HepG2 (cell line): Measurements from ENCODE around the gene MARK2. TPM values are rescaled to one million over a fixed set of nuclear protein-coding genes. Genes with fewer than 3 reads are reported as not detected.
A peak's percentile ranks its signal among the peaks of the same experiment; 100 is the strongest.

ENCODE experiments used
- ATAC-seq: fragments of 200-7000 bp; cut with Tn5 transposase; 3 replicates; pipeline ENCODE4 v1.9.1; 2020; ENCODE audit warnings: mild to moderate bottlenecking, moderate library complexity
- Bru-seq: library from RNA; stranded (reverse); fragments of 400-500 nt; gene quantifications from one replicate; lab custom pipeline; 2021; lab: Mats Ljungman, UMichigan
- BruChase-seq, 2 experiments: library from RNA; stranded (reverse); fragments of 400-500 nt; gene quantifications; one replicate each; lab custom pipeline; 2021; lab: Mats Ljungman, UMichigan
- BruUV-seq: library from RNA; stranded (reverse); fragments of 400-500 nt; replicated peaks from 2 replicates; lab custom pipeline; 2021; lab: Mats Ljungman, UMichigan
- CTCF ChIA-PET: fragments of 300-600 bp; formaldehyde crosslinking; extraction: SDS; loops from one replicate; lab custom pipeline; 2021; ENCODE audit warnings: low total read pairs, inconsistent platforms, low intra/inter-chr PET ratio; lab: Yijun Ruan, JAX
- POLR2A ChIA-PET: fragments of 350-600 bp; sonication (Branson Sonifier 250); formaldehyde crosslinking; loops from one replicate; lab custom pipeline; 2020; ENCODE audit warnings: antibody characterized with exemption, inconsistent platforms; lab: Yijun Ruan, JAX
- DNase-seq: peaks from one replicate; pipeline ENCODE4 v3.0.0-alpha.2; 2015; ENCODE audit warnings: low spot score
- FAIRE-seq: peaks from 3 replicates; lab custom pipeline; 2011; peaks lifted over from hg19 to GRCh38; lab: Jason Lieb, UNC
- H2AFZ ChIP-seq: one replicate; pipeline ENCODE4 v1.6.1; 2011; ENCODE audit warnings: low read length, inconsistent platforms
- H3K27ac ChIP-seq: fragments of 300-600 bp; 3 replicates; pipeline ENCODE4 v1.8.0; 2011; ENCODE audit warnings: mixed run types, mild to moderate bottlenecking, mixed read lengths, low read length, inconsistent platforms; ENCODE audit not compliant: insufficient read depth; ENCODE audit errors: extremely low read length
- H3K27me3 ChIP-seq, 2 experiments: fragments of 200-600 bp in 1 of 2; 2 replicates in 1 of 2; 3 replicates in 1 of 2; pipeline versions ENCODE4 v1.6.0 to v1.8.0; 2011; ENCODE audit warnings: low read length in 2 of 2, mild to moderate bottlenecking in 2 of 2, moderate library complexity in 2 of 2, inconsistent platforms in 1 of 2; ENCODE audit not compliant: insufficient read depth in 2 of 2, control insufficient read depth in 1 of 2
- H3K36me3 ChIP-seq, 2 experiments: fragments of 200-600 bp in 1 of 2; replicated peaks in 1 of 2; 2 replicates in 1 of 2; 3 replicates in 1 of 2; pipeline versions ENCODE4 v1.5.1 to v1.8.0; 2011; ENCODE audit warnings: low read length in 2 of 2, inconsistent platforms in 1 of 2; ENCODE audit not compliant: insufficient read depth in 2 of 2, control insufficient read depth in 1 of 2
- H3K4me1 ChIP-seq: 2 replicates; pipeline ENCODE4 v1.5.1; 2012; ENCODE audit warnings: low read length, inconsistent platforms; ENCODE audit not compliant: insufficient read depth
- H3K4me2 ChIP-seq: 2 replicates; pipeline ENCODE4 v1.6.0; 2011; ENCODE audit warnings: low read depth, low read length, inconsistent platforms
- H3K4me3 ChIP-seq, 3 experiments: fragments of 200-600 bp in 1 of 3; sonication (generic), shearing (Covaris generic) in 1 of 3; replicated peaks in 1 of 3; 2 replicates each; pipeline ENCODE4 v1.5.1; 2011 to 2016; ENCODE audit warnings: low read length in 3 of 3, inconsistent platforms in 2 of 3, low read depth in 2 of 3, mild to moderate bottlenecking in 2 of 3, control low read depth in 1 of 3, mixed read lengths in 1 of 3; ENCODE audit not compliant: insufficient read depth in 1 of 3
- H3K79me2 ChIP-seq: one replicate; pipeline ENCODE4 v1.6.1; 2011; ENCODE audit warnings: low read length, inconsistent platforms; ENCODE audit not compliant: insufficient read depth
- H3K9ac ChIP-seq: 2 replicates; pipeline ENCODE4 v1.6.0; 2011; ENCODE audit warnings: mild to moderate bottlenecking, low read depth, low read length, inconsistent platforms; ENCODE audit not compliant: insufficient read depth
- H3K9me3 ChIP-seq: 2 replicates; pipeline ENCODE4 v1.5.1; 2012; ENCODE audit warnings: mild to moderate bottlenecking, low read length
- H4K20me1 ChIP-seq: 2 replicates; pipeline ENCODE4 v1.6.0; 2011; ENCODE audit warnings: inconsistent platforms, mild to moderate bottlenecking, low read length, moderate library complexity; ENCODE audit not compliant: insufficient read depth
- ASH2L ChIP-seq: fragments of 300-600, 200-600 bp; sonication (generic); IDR thresholded peaks from 2 replicates; pipeline ENCODE4 v1.7.0; 2017; ENCODE audit warnings: low read depth, mild to moderate bottlenecking, moderate library complexity, mixed read lengths, low read length; ENCODE audit not compliant: insufficient read length
- ELF4 ChIP-seq: sonication (generic); formaldehyde crosslinking; IDR thresholded peaks from 2 replicates; pipeline ENCODE4 v1.5.0; 2020; ENCODE audit warnings: missing genetic modification reagents, mild to moderate bottlenecking, moderate library complexity, borderline replicate concordance
- FOXK1 ChIP-seq: sonication (generic); formaldehyde crosslinking; IDR thresholded peaks from 2 replicates; pipeline ENCODE4 v1.4.0; 2020; ENCODE audit warnings: low read depth, missing genetic modification reagents, borderline replicate concordance
- HOXA3 ChIP-seq: sonication (generic); formaldehyde crosslinking; IDR thresholded peaks from 2 replicates; pipeline ENCODE4 v1.5.0; 2020; ENCODE audit warnings: missing genetic modification reagents
- HOXA5 ChIP-seq: sonication (generic); formaldehyde crosslinking; IDR thresholded peaks from 2 replicates; pipeline ENCODE4 v1.4.0; 2020; ENCODE audit warnings: missing genetic modification reagents
- ISL2 ChIP-seq: sonication (generic); formaldehyde crosslinking; IDR thresholded peaks from 2 replicates; pipeline ENCODE4 v1.5.0; 2020; ENCODE audit warnings: missing genetic modification reagents
- KLF12 ChIP-seq: sonication (generic); formaldehyde crosslinking; IDR thresholded peaks from 2 replicates; pipeline ENCODE4 v1.4.0; 2020; ENCODE audit warnings: missing genetic modification reagents, borderline replicate concordance
- KLF9 ChIP-seq: IDR thresholded peaks from 2 replicates; pipeline ENCODE4 v1.6.1; 2016; ENCODE audit warnings: low read depth
- NFYB ChIP-seq: sonication (generic); formaldehyde crosslinking; IDR thresholded peaks from 2 replicates; pipeline ENCODE4 v1.4.0; 2020; ENCODE audit warnings: missing genetic modification reagents
- YEATS2 ChIP-seq: sonication (generic); formaldehyde crosslinking; IDR thresholded peaks from 2 replicates; pipeline ENCODE4 v1.4.0; 2020; ENCODE audit warnings: missing genetic modification reagents, borderline replicate concordance
- ZFX ChIP-seq: sonication (generic); formaldehyde crosslinking; IDR thresholded peaks from 2 replicates; pipeline ENCODE4 v1.4.0; 2020; ENCODE audit warnings: mild to moderate bottlenecking, low read depth, missing genetic modification reagents, moderate library complexity
- ZNF574 ChIP-seq: sonication (generic); formaldehyde crosslinking; IDR thresholded peaks from 2 replicates; pipeline ENCODE4 v1.4.0; 2020; ENCODE audit warnings: missing genetic modification reagents
- WGBS: methylation state at CpG from one replicate; pipeline ENCODE4 v1.1.6; 2017; ENCODE audit warnings: low lambda C conversion rate; 5-methylcytosine and 5-hydroxymethylcytosine counted together
- in situ Hi-C: cut with HindIII; loops from 2 replicates; pipeline ENCODE4 v1.10.0; 2017; ENCODE audit warnings: low pct_unique_long_range_greater_than_20kb; ENCODE audit not compliant: extremely low pct_ligation_motif_present
- intact Hi-C: fragments of 100-400 bp; cut with micrococcal nuclease; formaldehyde crosslinking; loops from one replicate; pipeline ENCODE4 v1.10.0; 2022; ENCODE audit not compliant: unreplicated experiment
- long read RNA-seq, 2 experiments: library from RNA in 1 of 2; library from polyadenylated mRNA in 1 of 2; stranded (forward) in 1 of 2; unstranded in 1 of 2; transcript quantifications; one replicate each; pipeline ENCODE4 v2.0.0, GENCODE V29; 2019 to 2022
- polyA minus RNA-seq, 3 experiments: library from RNA; depleted of rRNA, polyadenylated mRNA; stranded (reverse); fragments of >200 nt; gene quantifications; 2 replicates each; pipeline ENCODE4 v1.2.3, GENCODE V29; 2011; ENCODE audit warnings: low replicate concordance in 1 of 3
- polyA plus RNA-seq, 8 experiments: library from polyadenylated mRNA; depleted of rRNA in 3 of 8; stranded (reverse) in 7 of 8; unstranded in 1 of 8; fragments of >200 nt; fragmentation: Illumina TruSeq in 4 of 8; extraction: Trizol in 4 of 8; gene quantifications; 2 replicates each; pipeline versions ENCODE4 v1.2.1 to v1.2.3, GENCODE V29; 2011 to 2016; ENCODE audit warnings: low read depth in 4 of 8, missing spikeins in 1 of 8, mixed read lengths in 1 of 8; ENCODE audit not compliant: insufficient read depth in 1 of 8
- total RNA-seq, 5 experiments: library from RNA; depleted of rRNA; stranded (reverse); fragments of >200 nt; fragmentation: Illumina TruSeq; extraction: Trizol; gene quantifications; 2 replicates each; pipeline ENCODE4 v1.2.3, GENCODE V29; 2016; ENCODE audit warnings: low read depth in 1 of 5

MARK2 gene
- 13.9 and 17.4 TPM in 2 replicates for total RNA-seq (2016; rRNA removed; fragmentation: Illumina TruSeq; extraction: Trizol)
- 2.8 and 3.2 TPM in 2 replicates for total RNA-seq (2016; cell fraction: cytosol; rRNA removed; fragmentation: Illumina TruSeq; extraction: Trizol; ENCODE audit: low read depth)
- 13.6 and 14.5 TPM in 2 replicates for total RNA-seq (2016; cell fraction: insoluble cytoplasmic fraction; rRNA removed; fragmentation: Illumina TruSeq; extraction: Trizol)
- 10.2 and 10.4 TPM in 2 replicates for total RNA-seq (2016; cell fraction: membrane; rRNA removed; fragmentation: Illumina TruSeq; extraction: Trizol)
- 13.5 and 15.1 TPM in 2 replicates for total RNA-seq (2016; cell fraction: nucleus; rRNA removed; fragmentation: Illumina TruSeq; extraction: Trizol)
- 13.5 and 14.6 TPM in 2 replicates for polyA plus RNA-seq (2011; rRNA removed)
- 9.1 and 10.3 TPM in 2 replicates for polyA plus RNA-seq (2011; cell fraction: cytosol; rRNA removed)
- polyA plus RNA-seq (2011; cell fraction: nucleus; rRNA removed) = 16.5 and 18.4 TPM in 2 replicates
- 11.6 and 13.0 TPM in 2 replicates for polyA plus RNA-seq (2012)
- polyA plus RNA-seq (2016; cell fraction: cytosol; fragmentation: Illumina TruSeq; extraction: Trizol; ENCODE audit: low read depth) = 1.5 and 1.6 TPM in 2 replicates
- 13.0 and 19.7 TPM in 2 replicates for polyA plus RNA-seq (2016; cell fraction: insoluble cytoplasmic fraction; fragmentation: Illumina TruSeq; extraction: Trizol; ENCODE audit: low read depth)
- polyA plus RNA-seq (2016; cell fraction: membrane; fragmentation: Illumina TruSeq; extraction: Trizol; ENCODE audit: low read depth) = 6.2 and 6.3 TPM in 2 replicates
- polyA plus RNA-seq (2016; cell fraction: nucleus; fragmentation: Illumina TruSeq; extraction: Trizol; ENCODE audit: insufficient read depth, low read depth) = 21.4 and 25.0 TPM in 2 replicates
- polyA minus RNA-seq (2011; rRNA and poly(A)+ RNA removed; ENCODE audit: low replicate concordance) = 21.4 and 36.1 TPM in 2 replicates
- polyA minus RNA-seq (2011; cell fraction: cytosol; rRNA and poly(A)+ RNA removed) = 15.8 and 17.9 TPM in 2 replicates
- polyA minus RNA-seq (2011; cell fraction: nucleus; rRNA and poly(A)+ RNA removed) = 10.9 and 17.4 TPM in 2 replicates
- percentile 67 among the genes with signal in this experiment for Bru-seq, nascent RNA
- BruChase-seq, experiment 1, labeled RNA remaining after a 6-hour chase = percentile 75 among the genes with signal in this experiment
- BruChase-seq, experiment 2, labeled RNA remaining after a 2-hour chase = percentile 75 among the genes with signal in this experiment
- long read RNA-seq, experiment 1, partial matches to known transcripts = 2 of 6 reads
- long read RNA-seq, experiment 1, other reads (novel, unspliced or antisense) = 4 of 6 reads
- long read RNA-seq, experiment 2, partial matches to known transcripts = 38 of 50 reads
- long read RNA-seq, experiment 2, other reads (novel, unspliced or antisense) = 9 of 50 reads

GRCh38 chr11:63838678-63839507 is at the start of gene MARK2:
Gene MARK2 (plus strand): TSS chr11:63839110. CDS start chr11:63839507, 397 bp downstream.
- Histone ChIP-seq H3K4me1 (peaks cover 67% of the 10 kb centered on the region), H3K36me3 (peaks cover 0 to 11% of the 10 kb centered on the region in 2 experiments; a peak in 1 of 5 replicates), H3K9ac (peak within 1 kb of the TSS; percentile 86), H4K20me1 (peaks cover 19% of the 10 kb centered on the region; the same call in 1 of the 2 replicates), H2AFZ (peak within 1 kb of the TSS; percentile 79), H3K27ac (peak within 1 kb of the TSS; percentile 70), H3K79me2 (peaks cover 41% of the 10 kb centered on the region), H3K4me2 (peak within 1 kb of the TSS; percentile 95), H3K27me3 (no peaks in the 10 kb centered on the region; a peak in 1 of 5 replicates), H3K9me3 (no peaks in the 10 kb centered on the region), H3K4me3 (peak within 1 kb of the TSS; percentile 69 to 96 (median 93))
- CTCF ChIA-PET = interaction anchor here (0.7 to 2.8 kb wide), 5 partner anchors 33 to 107 kb away, joined by 3 to 15 read pairs (median 3); no protein-coding TSS in a partner anchor
- intact Hi-C loops = loop anchor here (1.0 to 10.0 kb wide), 2 partner anchors 49 to 316 kb away; no protein-coding TSS in a partner anchor
- no TSS peak for BruUV-seq
- ATAC-seq = peak; percentile 79
- peak; percentile 81 for FAIRE-seq
- 0% methylated on average over 29 of the region's 100 CpGs for WGBS
- in situ Hi-C loops = loop anchor here (5.0 to 10.0 kb wide), 3 partner anchors 48 to 306 kb away; no protein-coding TSS in a partner anchor
- peak; percentile 95 for DNase-seq
- POLR2A ChIA-PET = interaction anchor here (0.7 to 3.3 kb wide), 19 partner anchors 10 to 346 kb away, joined by 3 to 23 read pairs (median 5); partner anchors contain the start of genes STIP1 and ZFTA
- TF ChIP-seq FOXK1 (CRISPR knock-in tag) (peak; percentile 71), YEATS2 (CRISPR knock-in tag) (peak; percentile 82; the same call in 1 of the 2 replicates), KLF12 (CRISPR knock-in tag) (peak; percentile 48; the same call in 1 of the 2 replicates), ZFX (peak; percentile 89), ASH2L (peak; percentile 39), HOXA5 (peak; percentile 75; the same call in 1 of the 2 replicates), HOXA3 (CRISPR knock-in tag) (peak; percentile 70; the same call in 1 of the 2 replicates), ZNF574 (peak; percentile 58), ISL2 (peak; percentile 27; the same call in 1 of the 2 replicates), ELF4 (0 out of 2 replicates have a peak, but pooled peaks have one; percentile 20), KLF9 (CRISPR knock-in tag) (peak; percentile 77; the same call in 1 of the 2 replicates), NFYB (CRISPR knock-in tag) (0 out of 2 replicates have a peak, but pooled peaks have one; percentile 20)
